ENCODE data around the gene TPH1.

DNA sequence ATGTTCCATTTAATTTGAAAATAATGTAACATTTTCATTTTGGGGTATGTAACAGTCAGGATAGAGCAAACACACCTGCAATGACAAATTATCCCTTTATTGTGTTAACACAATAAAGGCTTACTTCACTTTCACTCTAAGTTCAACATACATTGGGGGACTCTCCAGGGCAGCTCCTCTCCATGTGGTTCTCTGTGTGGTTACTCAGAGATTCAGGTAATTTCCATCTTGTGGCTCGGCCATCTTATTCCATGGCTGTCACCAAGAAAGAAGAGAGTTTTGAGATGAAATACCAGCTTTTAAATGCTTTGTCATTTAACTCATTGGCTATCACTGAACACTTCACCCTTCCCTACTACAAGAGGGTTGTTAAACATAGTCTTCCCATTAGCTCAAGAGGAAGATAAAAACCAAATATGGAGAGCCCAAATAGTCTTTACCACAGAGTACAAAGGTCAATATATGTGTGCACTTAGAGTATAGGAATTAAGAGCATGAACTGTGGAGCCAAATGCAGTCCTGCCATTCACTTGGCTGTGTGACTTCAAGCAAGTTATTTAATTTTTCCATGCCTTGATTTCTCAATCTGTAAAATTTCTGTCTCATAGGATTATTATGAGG, 10.6 kb upstream of the TPH1 start:
- TF ChIP-seq, protein P1, sequence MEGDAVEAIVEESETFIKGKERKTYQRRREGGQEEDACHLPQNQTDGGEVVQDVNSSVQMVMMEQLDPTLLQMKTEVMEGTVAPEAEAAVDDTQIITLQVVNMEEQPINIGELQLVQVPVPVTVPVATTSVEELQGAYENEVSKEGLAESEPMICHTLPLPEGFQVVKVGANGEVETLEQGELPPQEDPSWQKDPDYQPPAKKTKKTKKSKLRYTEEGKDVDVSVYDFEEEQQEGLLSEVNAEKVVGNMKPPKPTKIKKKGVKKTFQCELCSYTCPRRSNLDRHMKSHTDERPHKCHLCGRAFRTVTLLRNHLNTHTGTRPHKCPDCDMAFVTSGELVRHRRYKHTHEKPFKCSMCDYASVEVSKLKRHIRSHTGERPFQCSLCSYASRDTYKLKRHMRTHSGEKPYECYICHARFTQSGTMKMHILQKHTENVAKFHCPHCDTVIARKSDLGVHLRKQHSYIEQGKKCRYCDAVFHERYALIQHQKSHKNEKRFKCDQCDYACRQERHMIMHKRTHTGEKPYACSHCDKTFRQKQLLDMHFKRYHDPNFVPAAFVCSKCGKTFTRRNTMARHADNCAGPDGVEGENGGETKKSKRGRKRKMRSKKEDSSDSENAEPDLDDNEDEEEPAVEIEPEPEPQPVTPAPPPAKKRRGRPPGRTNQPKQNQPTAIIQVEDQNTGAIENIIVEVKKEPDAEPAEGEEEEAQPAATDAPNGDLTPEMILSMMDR (IDR thresholded peaks at IDR 0.05) = no peak
- no peak for TF ChIP-seq POLR2A (IDR thresholded peaks at IDR 0.05)
